Testis (tissue), 3 donors: Measurements from ENCODE around the gene ARHGEF4. TPM values are rescaled to one million over a fixed set of nuclear protein-coding genes. Genes with fewer than 3 reads are reported as not detected.

Experiments
- DNase-seq: peaks from one replicate; pipeline ENCODE4 v3.0.0-alpha.2; 2019
- H3K27ac ChIP-seq, 2 donors: fragments of 200-600 bp; sonication (generic); one replicate each; pipeline ENCODE4 v1.5.1; 2019
- H3K27me3 ChIP-seq: fragments of 200-600 bp; sonication (generic); one replicate; pipeline ENCODE4 v1.5.1; 2019
- H3K36me3 ChIP-seq: fragments of 200-600 bp; sonication (generic); one replicate; pipeline ENCODE4 v1.5.1; 2017; ENCODE audit warnings: low read depth; ENCODE audit errors: missing control alignments
- H3K4me1 ChIP-seq: fragments of 200-600 bp; sonication (generic); one replicate; pipeline ENCODE4 v1.5.1; 2019
- H3K4me3 ChIP-seq, 2 donors: fragments of 200-600 bp; sonication (generic); one replicate each; pipeline ENCODE4 v1.5.1; 2017 to 2019
- H3K9me3 ChIP-seq: fragments of 200-600 bp; sonication (generic); one replicate; pipeline ENCODE4 v1.5.1; 2017
- POLR2A ChIP-seq: fragments of 450-650 bp; IDR thresholded peaks from one replicate; pipeline ENCODE4 v1.6.1; 2017; ENCODE audit warnings: antibody characterized with exemption, mild to moderate bottlenecking, moderate library complexity
- WGBS, 2 donors: methylation state at CpG; one replicate each; pipeline ENCODE4 v1.1.5; 2018; 5-methylcytosine and 5-hydroxymethylcytosine counted together
- intact Hi-C: fragments of 100-400 bp; cut with DNase I; formaldehyde crosslinking; loops from one replicate; pipeline ENCODE4 v1.15.1; 2023; ENCODE audit warnings: low total_unique reads
- polyA plus RNA-seq: library from polyadenylated mRNA; stranded (reverse); fragments of 350-450 nt; fragmentation: Illumina TruSeq; extraction: RNeasy Lipid Tissue Mini Kit (QIAGEN cat#74804); gene quantifications from one replicate; pipeline ENCODE4 v1.2.3, GENCODE V29; 2014; ENCODE audit warnings: low read depth, low replicate concordance; ENCODE audit not compliant: insufficient read depth
- total RNA-seq, 2 donors: library from RNA; depleted of rRNA; stranded (reverse); fragments of >200 nt; gene quantifications; one replicate each; pipeline ENCODE4 v1.2.3, GENCODE V29; 2016
- TF ChIP-seq, protein P1 (sequence below), 3 experiments: fragments of 450-650 bp in 2 of 3; fragments of 200-600 bp in 1 of 3; sonication (generic) in 1 of 3; IDR thresholded peaks; one replicate each; pipeline ENCODE4 v1.5.1; 2016 to 2019; ENCODE audit warnings: antibody characterized with exemption in 3 of 3, mild to moderate bottlenecking in 2 of 3, moderate library complexity in 1 of 3

Gene ARHGEF4
- total and polyA plus RNA-seq, 3 donors from 2014 or later: 18.0 to 37.4 (median 36.3) TPM

DNA sequence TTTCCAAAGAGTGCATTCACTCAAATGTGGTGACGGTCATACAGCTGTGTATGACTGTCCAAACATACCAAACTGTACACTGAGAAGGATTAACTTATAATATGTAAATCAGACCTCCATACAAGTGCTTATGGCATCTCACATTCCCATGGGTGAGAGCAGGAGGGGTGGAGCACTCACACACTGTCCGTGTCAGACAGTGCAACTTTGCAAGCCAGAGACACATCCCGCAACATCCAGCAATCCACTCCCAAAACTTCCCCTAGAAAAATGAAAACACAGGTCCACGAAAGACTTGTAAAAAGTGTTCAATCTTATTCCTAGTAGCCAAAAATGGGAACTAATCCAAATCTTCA lies 220.2 kb downstream of the ARHGEF4 start:
- no peaks in the 10 kb centered on the region for H3K36me3 ChIP-seq

DNA sequence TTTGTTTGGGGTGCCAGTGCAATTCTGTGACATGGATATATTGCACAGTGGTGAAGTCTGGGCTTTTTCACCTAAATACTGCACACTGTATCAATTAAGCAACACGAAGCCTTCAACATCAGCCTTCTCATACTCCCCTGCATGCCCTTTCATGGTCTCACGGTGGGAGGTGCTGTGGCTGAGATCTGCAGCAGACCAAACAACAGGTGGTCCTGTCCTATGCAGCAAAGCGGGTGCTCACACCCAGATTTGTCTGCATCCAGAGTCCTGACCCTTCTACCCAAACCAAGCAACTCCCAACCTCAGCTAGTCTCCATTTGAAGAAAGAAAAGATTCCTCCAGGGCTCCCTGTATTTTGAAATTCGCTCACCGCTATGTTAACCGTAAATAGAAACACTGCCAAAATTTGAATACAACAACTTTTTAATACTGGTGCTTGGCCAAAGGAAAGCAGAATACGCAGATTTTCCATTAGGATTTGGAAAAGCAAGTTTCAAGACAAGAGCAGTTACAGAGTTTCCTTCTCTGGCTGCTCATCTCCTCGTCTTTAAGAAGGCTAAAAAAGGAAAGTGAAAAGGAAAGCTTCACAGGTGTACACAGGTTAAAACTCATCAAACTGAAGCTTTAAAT lies 221.6 kb downstream of the ARHGEF4 start:
- H3K9me3 ChIP-seq: no peaks in the 10 kb centered on the region
- no peak for DNase-seq
- H3K36me3 ChIP-seq: no peaks in the 10 kb centered on the region
- intact Hi-C loops: no loop called here
- H3K4me3 ChIP-seq: no peak overlapping the region
- H3K27ac ChIP-seq: peak overlapping the region in 1 of 2 donors; percentile 9
- TF ChIP-seq POLR2A: no peak
- TF ChIP-seq, protein P1, sequence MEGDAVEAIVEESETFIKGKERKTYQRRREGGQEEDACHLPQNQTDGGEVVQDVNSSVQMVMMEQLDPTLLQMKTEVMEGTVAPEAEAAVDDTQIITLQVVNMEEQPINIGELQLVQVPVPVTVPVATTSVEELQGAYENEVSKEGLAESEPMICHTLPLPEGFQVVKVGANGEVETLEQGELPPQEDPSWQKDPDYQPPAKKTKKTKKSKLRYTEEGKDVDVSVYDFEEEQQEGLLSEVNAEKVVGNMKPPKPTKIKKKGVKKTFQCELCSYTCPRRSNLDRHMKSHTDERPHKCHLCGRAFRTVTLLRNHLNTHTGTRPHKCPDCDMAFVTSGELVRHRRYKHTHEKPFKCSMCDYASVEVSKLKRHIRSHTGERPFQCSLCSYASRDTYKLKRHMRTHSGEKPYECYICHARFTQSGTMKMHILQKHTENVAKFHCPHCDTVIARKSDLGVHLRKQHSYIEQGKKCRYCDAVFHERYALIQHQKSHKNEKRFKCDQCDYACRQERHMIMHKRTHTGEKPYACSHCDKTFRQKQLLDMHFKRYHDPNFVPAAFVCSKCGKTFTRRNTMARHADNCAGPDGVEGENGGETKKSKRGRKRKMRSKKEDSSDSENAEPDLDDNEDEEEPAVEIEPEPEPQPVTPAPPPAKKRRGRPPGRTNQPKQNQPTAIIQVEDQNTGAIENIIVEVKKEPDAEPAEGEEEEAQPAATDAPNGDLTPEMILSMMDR (IDR thresholded peaks at IDR 0.05): no peak
- H3K27me3 ChIP-seq: no peaks in the 10 kb centered on the region
- 55 to 56% methylated on average over 8 of the region's 8 CpGs for WGBS, 2 donors
- H3K4me1 ChIP-seq: peaks cover 33% of the 10 kb centered on the region

More for the DNA sequence above, 220.2 kb downstream of the ARHGEF4 start:
- Histone ChIP-seq H3K4me1 (peaks cover 25% of the 10 kb centered on the region), H3K9me3 (no peaks in the 10 kb centered on the region), H3K4me3 (no peak overlapping the region), H3K27me3 (no peaks in the 10 kb centered on the region), H3K27ac (no peak overlapping the region)
- TF ChIP-seq, protein P1 (IDR thresholded peaks at IDR 0.05): no peak
- no peak for TF ChIP-seq POLR2A
- no peak for DNase-seq
- WGBS, 2 donors: 79 to 81% methylated on average over 4 of the region's 4 CpGs
- intact Hi-C loops: no loop called here

DNA sequence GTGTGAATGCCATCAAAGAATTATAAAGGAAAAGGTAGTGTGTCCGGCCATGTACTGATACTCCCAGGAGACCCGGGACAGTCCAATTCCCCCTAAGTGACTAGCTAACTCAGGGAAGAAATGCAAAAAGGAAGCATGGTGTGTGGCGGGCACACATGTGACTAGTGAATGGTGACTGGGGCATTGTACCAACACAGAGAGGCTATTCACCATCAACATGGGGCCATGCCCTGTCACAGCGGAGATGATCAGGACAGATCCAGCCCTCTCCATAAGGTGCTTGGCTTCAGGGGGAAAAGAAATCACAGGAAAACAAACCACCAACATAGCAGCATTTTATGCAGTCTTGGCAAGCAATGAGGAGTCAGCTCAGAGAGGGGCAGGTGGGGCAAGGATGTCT lies 222.2 kb downstream of the ARHGEF4 start:
- peak overlapping the region in 1 of 2 donors; percentile 9 for H3K27ac ChIP-seq
- no peaks in the 10 kb centered on the region for H3K9me3 ChIP-seq
- H3K4me3 ChIP-seq: no peak overlapping the region
- 86 to 88% methylated on average over 4 of the region's 4 CpGs for WGBS, 2 donors
- peaks cover 34% of the 10 kb centered on the region for H3K4me1 ChIP-seq
- intact Hi-C loops: no loop called here
- TF ChIP-seq, protein P1 (IDR thresholded peaks at IDR 0.05): no peak
- no peak for TF ChIP-seq POLR2A
- H3K36me3 ChIP-seq: no peaks in the 10 kb centered on the region
- no peaks in the 10 kb centered on the region for H3K27me3 ChIP-seq
- no peak for DNase-seq

DNA sequence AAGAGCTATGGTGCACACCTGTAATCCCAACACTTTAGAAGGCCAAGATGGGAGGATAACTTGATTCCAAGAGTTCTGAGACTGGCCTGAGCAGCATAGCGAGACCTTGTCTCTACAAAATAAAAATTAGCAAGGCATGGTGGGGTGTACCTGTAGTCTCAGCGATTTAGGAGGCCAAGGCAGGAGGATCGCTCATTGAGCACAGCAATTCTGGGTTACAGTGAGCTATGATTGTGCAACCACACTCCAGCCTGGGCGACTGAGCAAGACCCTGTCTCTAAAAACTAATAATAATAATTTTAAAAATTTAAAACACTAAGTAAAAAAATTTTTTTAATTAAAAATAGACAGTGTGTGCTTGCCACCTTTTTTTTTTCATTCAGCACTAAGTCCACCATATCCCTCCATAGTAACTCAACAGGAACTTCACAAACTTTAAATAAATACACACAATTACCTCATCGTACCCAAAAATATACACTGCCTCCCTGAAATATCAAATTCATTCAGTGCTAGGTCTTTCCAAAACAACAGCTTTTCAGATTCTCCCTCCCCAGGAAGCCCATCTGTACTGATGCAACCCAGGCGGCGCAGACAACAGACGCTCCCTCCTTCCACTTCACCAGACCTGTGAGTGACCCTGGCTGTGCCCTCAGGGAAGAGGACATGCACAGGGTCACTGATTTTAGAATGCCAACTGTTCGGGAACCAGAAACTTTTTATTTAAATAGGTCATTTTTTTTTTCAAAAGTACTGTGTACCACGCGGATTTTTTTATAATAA lies 227.0 kb downstream of the ARHGEF4 start:
- intact Hi-C loops: no loop called here
- Histone ChIP-seq H3K4me3 (no peak overlapping the region), H3K27ac (no peak overlapping the region), H3K9me3 (no peaks in the 10 kb centered on the region), H3K4me1 (peaks cover 25% of the 10 kb centered on the region), H3K27me3 (no peaks in the 10 kb centered on the region), H3K36me3 (no peaks in the 10 kb centered on the region)
- no peak for DNase-seq
- TF ChIP-seq, protein P1 (IDR thresholded peaks at IDR 0.05): no peak
- no peak for TF ChIP-seq POLR2A
- WGBS, 2 donors: 77% methylated on average over 11 of the region's 11 CpGs
